HepG2 (cell line): ENCODE data around the gene SRSF11. TPM values are rescaled to one million over a fixed set of nuclear protein-coding genes. Genes with fewer than 3 reads are reported as not detected.

ENCODE experiments used
- BORCS8-MEF2B ChIP-seq: sonication (generic); formaldehyde crosslinking; IDR thresholded peaks from 2 replicates; pipeline ENCODE4 v1.8.0; 2022; ENCODE audit warnings: mild to moderate bottlenecking, missing genetic modification reagents
- CC2D1A ChIP-seq: sonication (generic); formaldehyde crosslinking; IDR thresholded peaks from 2 replicates; pipeline ENCODE4 v1.8.1; 2023; ENCODE audit warnings: mild to moderate bottlenecking, missing genetic modification reagents
- ELF4 ChIP-seq: sonication (generic); formaldehyde crosslinking; IDR thresholded peaks from 2 replicates; pipeline ENCODE4 v1.5.0; 2020; ENCODE audit warnings: missing genetic modification reagents, mild to moderate bottlenecking, moderate library complexity, borderline replicate concordance
- MEIS2 ChIP-seq: sonication (generic); formaldehyde crosslinking; IDR thresholded peaks from 2 replicates; pipeline ENCODE4 v1.9.0; 2021; ENCODE audit warnings: mild to moderate bottlenecking, missing genetic modification reagents
- RBM22 ChIP-seq: fragments of 200-400 bp; formaldehyde crosslinking; optimal IDR thresholded peaks from 2 replicates; pipeline ENCODE3; 2017; ENCODE audit warnings: mild to moderate bottlenecking, low read length, moderate library complexity
- SALL1 ChIP-seq: sonication (generic); formaldehyde crosslinking; IDR thresholded peaks from 2 replicates; pipeline ENCODE4 v1.8.0; 2022; ENCODE audit warnings: mild to moderate bottlenecking, missing genetic modification reagents
- SMC3 ChIP-seq: IDR thresholded peaks from 2 replicates; pipeline ENCODE4 v1.6.1; 2011; ENCODE audit warnings: low read length, improper control_type of control experiment
- TARDBP ChIP-seq: sonication (generic); formaldehyde crosslinking; IDR thresholded peaks from 2 replicates; pipeline ENCODE4 v1.8.0; 2022; ENCODE audit warnings: mild to moderate bottlenecking, missing genetic modification reagents
- ZNF143 ChIP-seq: sonication (generic); formaldehyde crosslinking; IDR thresholded peaks from 2 replicates; pipeline ENCODE4 v1.4.0; 2020; ENCODE audit warnings: missing genetic modification reagents
- polyA plus RNA-seq, 8 experiments: library from polyadenylated mRNA; depleted of rRNA in 3 of 8; stranded (reverse) in 7 of 8; unstranded in 1 of 8; fragments of >200 nt; fragmentation: Illumina TruSeq in 4 of 8; extraction: Trizol in 4 of 8; gene quantifications; 2 replicates each; pipeline versions ENCODE4 v1.2.1 to v1.2.3, GENCODE V29; 2011 to 2016; ENCODE audit warnings: low read depth in 4 of 8, missing spikeins in 1 of 8, mixed read lengths in 1 of 8; ENCODE audit not compliant: insufficient read depth in 1 of 8
- total RNA-seq, 5 experiments: library from RNA; depleted of rRNA; stranded (reverse); fragments of >200 nt; fragmentation: Illumina TruSeq; extraction: Trizol; gene quantifications; 2 replicates each; pipeline ENCODE4 v1.2.3, GENCODE V29; 2016; ENCODE audit warnings: low read depth in 1 of 5
- TF ChIP-seq, protein P1 (sequence below): sonication (generic); formaldehyde crosslinking; IDR thresholded peaks from 2 replicates; pipeline ENCODE4 v1.5.0; 2020; ENCODE audit warnings: mild to moderate bottlenecking, missing genetic modification reagents
- TF ChIP-seq, protein P2 (sequence below): sonication (generic); formaldehyde crosslinking; IDR thresholded peaks from 2 replicates; pipeline ENCODE4 v1.8.1; 2023; ENCODE audit warnings: missing genetic modification reagents, inconsistent platforms, borderline replicate concordance
- TF ChIP-seq, protein P3 (sequence below): sonication (generic); formaldehyde crosslinking; conservative IDR thresholded peaks from 2 replicates; pipeline ENCODE4 v1.8.1; 2023; ENCODE audit warnings: missing genetic modification reagents
- TF ChIP-seq, protein P4 (sequence below): sonication (generic); formaldehyde crosslinking; IDR thresholded peaks from 2 replicates; pipeline ENCODE4 v1.5.0; 2020; ENCODE audit warnings: missing genetic modification reagents
- TF ChIP-seq, protein P5 (sequence below): sonication (generic); formaldehyde crosslinking; IDR thresholded peaks from 2 replicates; pipeline ENCODE4 v1.4.0; 2020; ENCODE audit warnings: missing genetic modification reagents

The SRSF11 gene
- total and polyA plus RNA-seq, 2 of the 13 experiments (the other 11 are each of a cell fraction or from before 2014, with no cell fraction given), result 118 to 381 TPM

DNA sequence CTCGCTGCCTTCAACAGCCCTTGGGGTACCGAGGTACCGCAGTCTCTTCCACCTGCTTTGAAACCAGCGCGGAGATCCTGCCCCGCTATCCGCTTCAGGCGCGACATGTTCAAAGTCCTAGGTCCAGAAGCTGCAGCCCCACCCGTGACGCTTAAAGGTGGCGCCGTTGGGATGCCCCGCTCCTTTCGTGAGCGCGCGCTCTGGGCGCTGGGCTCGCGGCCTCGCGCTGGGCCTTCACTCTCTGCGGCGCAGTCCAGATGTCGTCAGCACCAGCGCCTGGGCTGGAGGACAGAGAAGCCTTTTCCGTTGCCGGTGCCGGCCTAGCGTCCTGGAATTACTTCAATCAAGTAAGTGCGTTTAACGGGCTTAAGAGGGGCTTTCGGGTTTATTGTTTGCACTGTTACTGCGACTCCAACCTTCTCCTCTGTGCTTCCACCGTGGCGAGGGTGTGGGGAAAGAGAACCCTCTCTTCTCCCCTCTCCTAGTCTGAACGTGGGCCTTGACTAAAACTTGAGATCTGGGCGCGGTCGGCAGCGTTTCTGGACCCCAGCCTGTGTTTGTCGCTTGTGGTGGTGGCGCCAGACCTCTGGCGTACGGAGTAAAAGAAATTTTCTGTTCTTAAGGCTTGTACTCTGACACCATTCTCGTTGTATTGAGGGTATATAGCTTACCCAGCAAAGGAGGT is 15.6 kb upstream of the SRSF11 start, which contains the start of gene LRRC40 (continued):
- TF ChIP-seq, protein P1, sequence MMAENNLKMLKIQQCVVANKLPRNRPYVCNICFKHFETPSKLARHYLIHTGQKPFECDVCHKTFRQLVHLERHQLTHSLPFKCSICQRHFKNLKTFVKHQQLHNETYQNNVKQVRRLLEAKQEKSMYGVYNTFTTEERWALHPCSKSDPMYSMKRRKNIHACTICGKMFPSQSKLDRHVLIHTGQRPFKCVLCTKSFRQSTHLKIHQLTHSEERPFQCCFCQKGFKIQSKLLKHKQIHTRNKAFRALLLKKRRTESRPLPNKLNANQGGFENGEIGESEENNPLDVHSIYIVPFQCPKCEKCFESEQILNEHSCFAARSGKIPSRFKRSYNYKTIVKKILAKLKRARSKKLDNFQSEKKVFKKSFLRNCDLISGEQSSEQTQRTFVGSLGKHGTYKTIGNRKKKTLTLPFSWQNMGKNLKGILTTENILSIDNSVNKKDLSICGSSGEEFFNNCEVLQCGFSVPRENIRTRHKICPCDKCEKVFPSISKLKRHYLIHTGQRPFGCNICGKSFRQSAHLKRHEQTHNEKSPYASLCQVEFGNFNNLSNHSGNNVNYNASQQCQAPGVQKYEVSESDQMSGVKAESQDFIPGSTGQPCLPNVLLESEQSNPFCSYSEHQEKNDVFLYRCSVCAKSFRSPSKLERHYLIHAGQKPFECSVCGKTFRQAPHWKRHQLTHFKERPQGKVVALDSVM (CRISPR knock-in tag), result peak; percentile 73
- TF ChIP-seq SMC3, result no peak
- peak; percentile 94 for TF ChIP-seq SALL1 (CRISPR knock-in tag)
- no peak; the same call in 1 of the 2 replicates for TF ChIP-seq ELF4
- TF ChIP-seq RBM22, result no peak
- TF ChIP-seq, protein P2, sequence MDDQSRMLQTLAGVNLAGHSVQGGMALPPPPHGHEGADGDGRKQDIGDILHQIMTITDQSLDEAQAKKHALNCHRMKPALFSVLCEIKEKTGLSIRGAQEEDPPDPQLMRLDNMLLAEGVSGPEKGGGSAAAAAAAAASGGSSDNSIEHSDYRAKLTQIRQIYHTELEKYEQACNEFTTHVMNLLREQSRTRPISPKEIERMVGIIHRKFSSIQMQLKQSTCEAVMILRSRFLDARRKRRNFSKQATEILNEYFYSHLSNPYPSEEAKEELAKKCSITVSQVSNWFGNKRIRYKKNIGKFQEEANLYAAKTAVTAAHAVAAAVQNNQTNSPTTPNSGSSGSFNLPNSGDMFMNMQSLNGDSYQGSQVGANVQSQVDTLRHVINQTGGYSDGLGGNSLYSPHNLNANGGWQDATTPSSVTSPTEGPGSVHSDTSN (CRISPR knock-in tag), result no peak
- peak; percentile 75 for TF ChIP-seq MEIS2 (CRISPR knock-in tag)
- TF ChIP-seq, protein P3, sequence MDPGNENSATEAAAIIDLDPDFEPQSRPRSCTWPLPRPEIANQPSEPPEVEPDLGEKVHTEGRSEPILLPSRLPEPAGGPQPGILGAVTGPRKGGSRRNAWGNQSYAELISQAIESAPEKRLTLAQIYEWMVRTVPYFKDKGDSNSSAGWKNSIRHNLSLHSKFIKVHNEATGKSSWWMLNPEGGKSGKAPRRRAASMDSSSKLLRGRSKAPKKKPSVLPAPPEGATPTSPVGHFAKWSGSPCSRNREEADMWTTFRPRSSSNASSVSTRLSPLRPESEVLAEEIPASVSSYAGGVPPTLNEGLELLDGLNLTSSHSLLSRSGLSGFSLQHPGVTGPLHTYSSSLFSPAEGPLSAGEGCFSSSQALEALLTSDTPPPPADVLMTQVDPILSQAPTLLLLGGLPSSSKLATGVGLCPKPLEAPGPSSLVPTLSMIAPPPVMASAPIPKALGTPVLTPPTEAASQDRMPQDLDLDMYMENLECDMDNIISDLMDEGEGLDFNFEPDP (CRISPR knock-in tag), result no peak
- TF ChIP-seq BORCS8-MEF2B (CRISPR knock-in tag), result peak; percentile 95
- TF ChIP-seq TARDBP (CRISPR knock-in tag), result peak; percentile 94
- 0 out of 2 replicates have a peak, but pooled peaks have one; percentile 46 for TF ChIP-seq CC2D1A (CRISPR knock-in tag)
- peak; percentile 72 for TF ChIP-seq ZNF143 (CRISPR knock-in tag)
- TF ChIP-seq, protein P4, sequence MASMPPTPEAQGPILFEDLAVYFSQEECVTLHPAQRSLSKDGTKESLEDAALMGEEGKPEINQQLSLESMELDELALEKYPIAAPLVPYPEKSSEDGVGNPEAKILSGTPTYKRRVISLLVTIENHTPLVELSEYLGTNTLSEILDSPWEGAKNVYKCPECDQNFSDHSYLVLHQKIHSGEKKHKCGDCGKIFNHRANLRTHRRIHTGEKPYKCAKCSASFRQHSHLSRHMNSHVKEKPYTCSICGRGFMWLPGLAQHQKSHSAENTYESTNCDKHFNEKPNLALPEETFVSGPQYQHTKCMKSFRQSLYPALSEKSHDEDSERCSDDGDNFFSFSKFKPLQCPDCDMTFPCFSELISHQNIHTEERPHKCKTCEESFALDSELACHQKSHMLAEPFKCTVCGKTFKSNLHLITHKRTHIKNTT (CRISPR knock-in tag), result no peak
- TF ChIP-seq, protein P5, sequence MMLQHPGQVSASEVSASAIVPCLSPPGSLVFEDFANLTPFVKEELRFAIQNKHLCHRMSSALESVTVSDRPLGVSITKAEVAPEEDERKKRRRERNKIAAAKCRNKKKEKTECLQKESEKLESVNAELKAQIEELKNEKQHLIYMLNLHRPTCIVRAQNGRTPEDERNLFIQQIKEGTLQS (CRISPR knock-in tag), result 0 out of 2 replicates have a peak, but pooled peaks have one; percentile 13
- TF ChIP-seq, all 625 proteins: peak for 354
